ENCODE data around the gene TMEM253.

GRCh38 chr14:21074398-21075272 is 26.2 kb upstream of the TMEM253 start:
- TF ChIP-seq CTCF (IDR thresholded peaks at IDR 0.05) (no peak), POLR2A (IDR thresholded peaks at IDR 0.05) (no peak), EP300 (IDR thresholded peaks at IDR 0.05) (no peak)
